Omental fat pad (tissue), 4 donors: ENCODE results near the gene NUTM1. TPM values are rescaled to one million over a fixed set of nuclear protein-coding genes. Genes with fewer than 3 reads are reported as not detected.

Experiments
- ATAC-seq: fragments of 150-250 bp; one replicate; pipeline ENCODE4 v1.9.1; 2016; ENCODE audit warnings: mild to moderate bottlenecking, moderate library complexity; ENCODE audit not compliant: low FRiP score
- DNase-seq: peaks from one replicate; pipeline ENCODE4 v3.0.0-alpha.2; 2019; ENCODE audit warnings: low spot score
- total RNA-seq, 4 donors: library from RNA; depleted of rRNA; stranded (reverse); fragments of >200 nt; gene quantifications; one replicate each; pipeline ENCODE4 v1.1.0, GENCODE V29; 2016
- TF ChIP-seq, protein P1 (sequence below), 3 donors: fragments of 450-650 bp; IDR thresholded peaks; one replicate each; pipeline ENCODE4 v1.5.1; 2016 to 2017; ENCODE audit warnings: antibody characterized with exemption in 3 of 3, mild to moderate bottlenecking in 3 of 3, moderate library complexity in 2 of 3

NUTM1 gene
- total RNA-seq, 4 donors from 2014 or later, result not detected

- TF ChIP-seq, protein P1, sequence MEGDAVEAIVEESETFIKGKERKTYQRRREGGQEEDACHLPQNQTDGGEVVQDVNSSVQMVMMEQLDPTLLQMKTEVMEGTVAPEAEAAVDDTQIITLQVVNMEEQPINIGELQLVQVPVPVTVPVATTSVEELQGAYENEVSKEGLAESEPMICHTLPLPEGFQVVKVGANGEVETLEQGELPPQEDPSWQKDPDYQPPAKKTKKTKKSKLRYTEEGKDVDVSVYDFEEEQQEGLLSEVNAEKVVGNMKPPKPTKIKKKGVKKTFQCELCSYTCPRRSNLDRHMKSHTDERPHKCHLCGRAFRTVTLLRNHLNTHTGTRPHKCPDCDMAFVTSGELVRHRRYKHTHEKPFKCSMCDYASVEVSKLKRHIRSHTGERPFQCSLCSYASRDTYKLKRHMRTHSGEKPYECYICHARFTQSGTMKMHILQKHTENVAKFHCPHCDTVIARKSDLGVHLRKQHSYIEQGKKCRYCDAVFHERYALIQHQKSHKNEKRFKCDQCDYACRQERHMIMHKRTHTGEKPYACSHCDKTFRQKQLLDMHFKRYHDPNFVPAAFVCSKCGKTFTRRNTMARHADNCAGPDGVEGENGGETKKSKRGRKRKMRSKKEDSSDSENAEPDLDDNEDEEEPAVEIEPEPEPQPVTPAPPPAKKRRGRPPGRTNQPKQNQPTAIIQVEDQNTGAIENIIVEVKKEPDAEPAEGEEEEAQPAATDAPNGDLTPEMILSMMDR (IDR thresholded peaks at IDR 0.05), result no peak
- DNase-seq, result no peak
- no peak for ATAC-seq
These were observed 11.3 kb upstream of the NUTM1 start for GRCh38 chr15:34331809-34332208.

- DNase-seq, result no peak
- ATAC-seq, result no peak
- TF ChIP-seq, protein P1 (IDR thresholded peaks at IDR 0.05), result no peak
These were observed 10.5 kb upstream of the NUTM1 start for GRCh38 chr15:34332553-34333120.

- DNase-seq (no peak), ATAC-seq (no peak)
- TF ChIP-seq, protein P1 (IDR thresholded peaks at IDR 0.05), result no peak
These were observed 8.4 kb upstream of the NUTM1 start for GRCh38 chr15:34334672-34335071.

GRCh38 chr15:34335176-34336032, 7.7 kb upstream of the NUTM1 start:
- DNase-seq, result no peak
- TF ChIP-seq, protein P1 (IDR thresholded peaks at IDR 0.05), result no peak
- no peak for ATAC-seq

DNA sequence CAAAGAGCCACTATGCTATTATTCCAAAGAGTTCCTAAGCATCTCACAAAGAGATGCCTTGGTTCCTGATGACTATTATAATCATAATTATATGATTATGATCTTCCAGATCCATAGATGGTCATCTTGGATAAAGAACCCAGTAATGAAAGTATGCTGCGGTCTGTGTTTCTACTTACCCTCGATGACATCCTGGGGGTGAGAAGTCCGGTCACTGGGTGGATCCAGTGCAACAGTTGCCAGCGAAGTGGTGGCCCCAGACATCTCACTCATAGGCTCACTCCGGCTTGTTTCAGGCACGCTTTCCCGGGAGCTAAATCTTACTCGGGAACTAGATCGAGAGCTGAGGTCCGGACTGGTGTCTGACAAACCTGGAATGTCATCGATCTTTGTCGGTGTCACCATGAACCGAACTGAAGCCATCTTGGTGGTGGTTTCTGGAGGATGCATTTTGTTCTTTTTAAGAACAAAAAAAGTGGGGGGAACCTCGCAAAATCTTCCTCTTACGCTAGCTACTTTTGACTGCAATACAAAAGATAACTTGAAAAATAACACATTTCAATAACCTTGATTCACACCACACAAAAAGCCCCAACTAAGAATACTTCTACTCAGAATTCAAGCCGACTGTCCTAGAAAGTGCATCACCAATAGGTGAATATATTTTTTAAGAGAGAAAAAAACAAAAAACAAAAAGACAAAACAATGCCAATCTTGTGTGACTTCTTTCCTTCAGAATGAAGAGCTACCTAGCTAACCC, 6.7 kb upstream of the NUTM1 start:
- DNase-seq (no peak), ATAC-seq (no peak)
- TF ChIP-seq, protein P1 (IDR thresholded peaks at IDR 0.05), result no peak

DNA sequence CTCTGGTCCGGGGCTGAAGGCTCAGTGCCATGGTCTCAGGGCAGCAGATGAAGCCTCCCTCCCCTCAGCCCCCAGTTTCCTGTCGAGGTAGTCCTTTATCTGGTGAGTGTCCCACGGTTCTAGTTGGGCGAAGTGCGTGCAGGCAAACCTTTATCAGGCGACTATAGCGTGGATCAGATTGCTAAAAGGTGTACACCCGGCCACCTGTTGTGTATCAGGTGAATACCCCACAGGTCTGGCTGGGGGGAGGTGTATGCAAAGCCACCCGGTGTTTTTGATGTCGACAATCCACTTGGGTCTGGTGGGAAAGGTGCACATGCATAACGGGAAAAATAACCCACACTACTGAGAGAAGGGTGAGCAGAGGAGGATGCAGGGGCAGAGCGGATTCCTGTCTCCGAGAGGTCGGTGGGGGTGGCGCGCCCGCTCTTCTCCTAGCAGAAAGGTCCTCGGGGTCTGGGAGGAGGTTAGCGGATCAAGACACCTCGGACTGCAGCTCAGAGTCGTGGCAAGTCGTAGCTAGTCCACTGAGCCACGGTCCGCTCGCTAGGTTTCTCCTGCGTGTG, 6.0 kb upstream of the NUTM1 start:
- peak; percentile 13 for ATAC-seq
- TF ChIP-seq, protein P1 (IDR thresholded peaks at IDR 0.05), result no peak

More for the DNA sequence above, 6.0 kb upstream of the NUTM1 start:
- no peak for DNase-seq
